ENCODE results near the gene FSTL3. TPM values are rescaled to one million over a fixed set of nuclear protein-coding genes. Genes with fewer than 3 reads are reported as not detected.
A peak's percentile ranks its signal among the peaks of the same experiment; 100 is the strongest.

FSTL3 gene
- total and polyA plus RNA-seq, 7 donors, result 4.3 to 30.3 (median 6.3) TPM

DNA sequence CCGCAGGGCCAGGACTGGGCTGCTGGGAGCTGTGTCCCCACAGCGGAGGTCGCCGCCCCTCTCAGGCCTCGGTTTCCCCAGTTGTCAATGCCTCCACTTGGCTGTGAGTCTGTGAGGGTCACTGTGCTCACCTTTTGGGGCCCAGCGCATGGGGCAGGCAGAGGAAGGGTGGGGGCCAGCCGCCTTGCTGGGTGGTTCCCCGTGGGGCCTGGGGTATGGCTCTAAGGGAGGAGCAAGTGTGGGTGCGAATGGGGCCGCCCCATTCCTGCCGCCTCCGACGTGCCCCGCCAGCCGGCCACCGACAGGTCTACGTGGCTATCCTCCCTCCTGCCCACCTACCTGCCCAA, 37.3 kb upstream of the FSTL3 start:
- H3K4me3 ChIP-seq, result peak overlapping the region; percentile 63
- no peak for DNase-seq
- H3K9me3 ChIP-seq, result no peaks in the 10 kb centered on the region
- TF ChIP-seq, protein P1, sequence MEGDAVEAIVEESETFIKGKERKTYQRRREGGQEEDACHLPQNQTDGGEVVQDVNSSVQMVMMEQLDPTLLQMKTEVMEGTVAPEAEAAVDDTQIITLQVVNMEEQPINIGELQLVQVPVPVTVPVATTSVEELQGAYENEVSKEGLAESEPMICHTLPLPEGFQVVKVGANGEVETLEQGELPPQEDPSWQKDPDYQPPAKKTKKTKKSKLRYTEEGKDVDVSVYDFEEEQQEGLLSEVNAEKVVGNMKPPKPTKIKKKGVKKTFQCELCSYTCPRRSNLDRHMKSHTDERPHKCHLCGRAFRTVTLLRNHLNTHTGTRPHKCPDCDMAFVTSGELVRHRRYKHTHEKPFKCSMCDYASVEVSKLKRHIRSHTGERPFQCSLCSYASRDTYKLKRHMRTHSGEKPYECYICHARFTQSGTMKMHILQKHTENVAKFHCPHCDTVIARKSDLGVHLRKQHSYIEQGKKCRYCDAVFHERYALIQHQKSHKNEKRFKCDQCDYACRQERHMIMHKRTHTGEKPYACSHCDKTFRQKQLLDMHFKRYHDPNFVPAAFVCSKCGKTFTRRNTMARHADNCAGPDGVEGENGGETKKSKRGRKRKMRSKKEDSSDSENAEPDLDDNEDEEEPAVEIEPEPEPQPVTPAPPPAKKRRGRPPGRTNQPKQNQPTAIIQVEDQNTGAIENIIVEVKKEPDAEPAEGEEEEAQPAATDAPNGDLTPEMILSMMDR (IDR thresholded peaks at IDR 0.05), result no peak
- 50 to 60% (median 58%) methylated on average over 10 to 17 of the region's 17 CpGs for WGBS, 3 donors
- no peaks in the 10 kb centered on the region for H3K27me3 ChIP-seq (ENCODE audit: insufficient read depth in 3 of 3, low read length in 2 of 3)
- intact Hi-C loops (cut with DNase I), result no loop called here
- H3K27ac ChIP-seq, result no peak overlapping the region
- no peak for ATAC-seq
- H3K4me1 ChIP-seq, result peaks cover 15% of the 10 kb centered on the region
- no peaks in the 10 kb centered on the region for H3K36me3 ChIP-seq (ENCODE audit: insufficient read depth in 1 of 2, low read depth in 1 of 2)

GRCh38 chr19:639253-640160, 36.7 kb upstream of the FSTL3 start, which contains the start of gene FGF22:
Gene FGF22 (plus strand): TSS chr19:639879. CDS start chr19:639926, 47 bp downstream.
- H3K36me3 ChIP-seq (ENCODE audit: insufficient read depth in 1 of 2, low read depth in 1 of 2), result peaks cover 0 to under 1% of the 10 kb centered on the region in 2 donors
- intact Hi-C loops (cut with DNase I), result no loop called here
- H3K4me3 ChIP-seq, result peak within 1 kb of the TSS; percentile 63
- peaks cover 9% of the 10 kb centered on the region for H3K4me1 ChIP-seq
- H3K27ac ChIP-seq, result no peak within 1 kb of the TSS
- H3K9me3 ChIP-seq, result no peaks in the 10 kb centered on the region
- H3K27me3 ChIP-seq (ENCODE audit: insufficient read depth in 3 of 3, low read length in 2 of 3), result no peaks in the 10 kb centered on the region
- TF ChIP-seq, protein P1 (IDR thresholded peaks at IDR 0.05), result no peak
- peak; percentile 93 to 96 (median 96) for ATAC-seq
- WGBS, 3 donors, result 4 to 5% (median 4%) methylated on average over 68 to 109 of the region's 109 CpGs
- DNase-seq, result peak; percentile 95 to 96

GRCh38 chr19:640161-640558, 36.0 kb upstream of the FSTL3 start:
- Histone ChIP-seq H3K36me3 (ENCODE audit: insufficient read depth in 1 of 2, low read depth in 1 of 2) (peaks cover 2 to 3% of the 10 kb centered on the region in 2 donors), H3K27ac (no peak overlapping the region), H3K9me3 (no peaks in the 10 kb centered on the region), H3K4me3 (peak overlapping the region; percentile 63), H3K27me3 (ENCODE audit: insufficient read depth in 3 of 3, low read length in 2 of 3) (no peaks in the 10 kb centered on the region), H3K4me1 (peaks cover 9% of the 10 kb centered on the region)
- TF ChIP-seq, protein P1 (IDR thresholded peaks at IDR 0.05), result no peak
- DNase-seq (no peak), ATAC-seq (no peak)
- WGBS, 3 donors, result 46 to 47% (median 46%) methylated on average over 25 of the region's 25 CpGs
- intact Hi-C loops (cut with DNase I), result no loop called here

GRCh38 chr19:640606-641189, 35.5 kb upstream of the FSTL3 start:
- Histone ChIP-seq H3K4me3 (no peak overlapping the region), H3K36me3 (ENCODE audit: insufficient read depth in 1 of 2, low read depth in 1 of 2) (peaks cover 2 to 3% of the 10 kb centered on the region in 2 donors), H3K4me1 (peaks cover 9% of the 10 kb centered on the region), H3K27me3 (ENCODE audit: insufficient read depth in 3 of 3, low read length in 2 of 3) (no peaks in the 10 kb centered on the region), H3K27ac (no peak overlapping the region), H3K9me3 (no peaks in the 10 kb centered on the region)
- ATAC-seq (no peak), DNase-seq (no peak)
- WGBS, 3 donors, result 76 to 92% (median 87%) methylated on average over 21 to 31 of the region's 31 CpGs
- intact Hi-C loops (cut with DNase I), result no loop called here
- TF ChIP-seq, protein P1 (IDR thresholded peaks at IDR 0.05), result no peak

Data from psoas muscle (tissue), 8 donors.